A673 (cell line): ENCODE results near the gene SLC35D2. TPM values are rescaled to one million over a fixed set of nuclear protein-coding genes. Genes with fewer than 3 reads are reported as not detected.

Source experiments
- BruUV-seq: library from RNA; stranded (reverse); fragments of 400-500 nt; replicated peaks from 2 replicates; lab custom pipeline; 2021; lab: Mats Ljungman, UMichigan
- CTCF ChIA-PET: fragments of 300-600 bp; sonication (Branson Sonifier 250); formaldehyde crosslinking; loops from one replicate; lab custom pipeline; 2022; ENCODE audit warnings: antibody characterized with exemption; lab: Charles Lee
- POLR2A ChIA-PET: fragments of 300-600 bp; sonication (Branson Sonifier 250); formaldehyde crosslinking; loops from one replicate; lab custom pipeline; 2022; ENCODE audit warnings: antibody characterized with exemption; ENCODE audit not compliant: low non-redundant PET; lab: Charles Lee
- DNase-seq: peaks from one replicate; pipeline ENCODE4 v3.0.0-alpha.2; 2015; ENCODE audit warnings: low spot score
- H3K27ac ChIP-seq: fragments of 200-600 bp; sonication (generic); 2 replicates; pipeline ENCODE4 v1.5.1; 2016; ENCODE audit warnings: mixed run types, low read depth, mild to moderate bottlenecking, mixed read lengths, antibody characterized with exemption, low read length; ENCODE audit not compliant: poor library complexity, severe bottlenecking
- H3K27me3 ChIP-seq: fragments of 200-600 bp; sonication (generic); replicated peaks from 2 replicates; pipeline ENCODE4 v1.6.1; 2017; ENCODE audit warnings: mixed run types, low read depth, mild to moderate bottlenecking, mixed read lengths, antibody characterized with exemption, low read length; ENCODE audit not compliant: insufficient read depth, poor library complexity
- H3K36me3 ChIP-seq: fragments of 200-600 bp; sonication (generic); 2 replicates; pipeline ENCODE4 v1.6.1; 2016; ENCODE audit warnings: mixed run types, mild to moderate bottlenecking, mixed read lengths, antibody characterized with exemption, low read length; ENCODE audit not compliant: insufficient read depth, poor library complexity, severe bottlenecking
- H3K4me1 ChIP-seq: fragments of 200-600 bp; sonication (generic); 2 replicates; pipeline ENCODE4 v1.6.1; 2017; ENCODE audit warnings: mixed run types, mild to moderate bottlenecking, mixed read lengths, antibody characterized with exemption, low read length; ENCODE audit not compliant: insufficient read depth, poor library complexity, severe bottlenecking
- H3K4me3 ChIP-seq: fragments of 200-600 bp; sonication (generic); 2 replicates; pipeline ENCODE4 v1.5.1; 2016; ENCODE audit warnings: low read depth, mixed run types, mild to moderate bottlenecking, mixed read lengths, low read length; ENCODE audit not compliant: poor library complexity, severe bottlenecking
- H3K9me3 ChIP-seq: fragments of 200-600 bp; sonication (generic); 2 replicates; pipeline ENCODE4 v1.6.1; 2016; ENCODE audit warnings: mixed run types, low read depth, mild to moderate bottlenecking, mixed read lengths, antibody characterized with exemption, low read length; ENCODE audit not compliant: poor library complexity, severe bottlenecking
- CTCF ChIP-seq: fragments of 300-800, 200-600 bp; sonication (generic); conservative IDR thresholded peaks from 2 replicates; pipeline ENCODE4 v1.5.1; 2017; ENCODE audit warnings: low read depth, mild to moderate bottlenecking, antibody characterized with exemption, low read length, moderate library complexity, mixed read lengths
- EZH2 ChIP-seq: fragments of 200-600 bp; sonication (generic); IDR thresholded peaks from 2 replicates; pipeline ENCODE4 v1.6.1; 2017; ENCODE audit warnings: borderline replicate concordance, low read depth, mild to moderate bottlenecking, mixed read lengths, antibody characterized with exemption, low read length; ENCODE audit not compliant: poor library complexity, severe bottlenecking
- intact Hi-C: fragments of 100-400 bp; cut with micrococcal nuclease; formaldehyde crosslinking; loops from one replicate; pipeline ENCODE4 v1.10.0; 2022; ENCODE audit not compliant: unreplicated experiment
- total RNA-seq: library from RNA; stranded (reverse); gene quantifications from 2 replicates; pipeline ENCODE4 v1.2.3, GENCODE V29; 2021

The SLC35D2 gene
- total RNA-seq, 1 experiment from 2014 or later, result 1.1 TPM

DNA sequence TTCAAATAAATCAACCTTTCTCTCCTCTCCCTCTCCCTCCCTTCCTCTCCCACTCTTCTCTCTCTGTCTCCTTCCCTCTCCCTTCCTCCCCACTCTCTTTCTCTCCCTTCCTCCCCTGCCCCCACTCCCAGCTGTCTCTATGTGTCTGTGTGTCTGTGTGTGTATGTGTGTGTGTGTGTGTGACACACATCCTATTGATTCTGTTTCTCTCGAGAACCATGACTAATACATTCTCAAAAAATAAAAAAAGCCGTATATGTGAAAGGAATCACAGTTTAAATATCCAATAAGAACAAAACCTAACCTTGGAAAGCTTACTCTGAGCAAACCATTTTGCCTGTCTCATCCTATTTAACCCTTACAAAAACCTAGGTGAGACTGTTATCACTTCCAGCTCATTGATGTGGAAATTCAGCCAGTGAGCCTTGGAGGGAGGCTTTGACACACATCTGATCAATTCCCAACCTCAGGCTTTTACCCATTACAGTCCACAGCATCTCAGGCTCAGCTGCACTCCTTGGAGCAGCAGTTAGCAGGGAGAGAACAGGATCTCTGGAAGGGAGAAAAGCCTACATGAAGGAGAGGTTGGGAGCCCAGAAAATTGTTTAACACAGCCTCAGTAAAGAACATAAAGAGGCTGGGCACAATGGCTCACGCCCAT, 89.9 kb downstream of the SLC35D2 start:
- TF ChIP-seq CTCF, result no peak
- TF ChIP-seq EZH2, result no peak
- BruUV-seq, result no TSS peak
- ChIA-PET POLR2A (no interaction called here), CTCF (interaction anchor here (0.9 kb wide), 1 partner anchor 24 kb away, joined by 5 read pairs; no protein-coding TSS in a partner anchor)
- Histone ChIP-seq H3K27ac (no peak overlapping the region), H3K4me3 (no peak overlapping the region), H3K27me3 (no peaks in the 10 kb centered on the region), H3K9me3 (no peaks in the 10 kb centered on the region), H3K36me3 (no peaks in the 10 kb centered on the region), H3K4me1 (no peaks in the 10 kb centered on the region)
- peak; percentile 12 for DNase-seq
- intact Hi-C loops, result no loop called here

DNA sequence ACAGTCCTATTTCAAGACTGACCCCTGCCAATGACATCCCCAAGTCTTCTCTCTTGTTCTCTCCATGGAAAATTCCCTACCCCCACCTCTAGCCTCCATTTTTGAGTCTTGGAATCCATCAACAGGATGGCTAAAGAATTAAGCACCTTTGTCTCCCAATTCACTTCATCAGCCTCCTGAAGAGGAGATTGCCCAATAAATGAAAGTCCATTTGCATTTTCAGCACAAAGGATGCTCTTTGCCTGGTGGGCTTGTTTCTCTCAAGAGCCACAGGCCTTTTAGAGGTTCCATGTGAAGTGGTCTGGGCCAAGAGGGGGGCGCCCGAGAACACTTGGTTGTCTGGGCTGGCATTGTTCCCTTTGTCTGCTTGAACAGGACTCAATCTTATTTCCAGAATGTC, 94.1 kb downstream of the SLC35D2 start:
- POLR2A ChIA-PET, result no interaction called here

GRCh38 chr9:96281641-96282040, 101.9 kb downstream of the SLC35D2 start:
- ChIA-PET POLR2A (no interaction called here), CTCF (no interaction called here)
- TF ChIP-seq EZH2 (no peak), CTCF (no peak)
- BruUV-seq, result no TSS peak
- Histone ChIP-seq H3K4me1 (no peaks in the 10 kb centered on the region), H3K36me3 (no peaks in the 10 kb centered on the region), H3K4me3 (no peak overlapping the region), H3K27me3 (no peaks in the 10 kb centered on the region), H3K27ac (no peak overlapping the region), H3K9me3 (no peaks in the 10 kb centered on the region)
- intact Hi-C loops, result no loop called here
- no peak for DNase-seq

More for the DNA sequence above, 94.1 kb downstream of the SLC35D2 start:
- H3K27me3 ChIP-seq, result no peaks in the 10 kb centered on the region
- H3K36me3 ChIP-seq, result no peaks in the 10 kb centered on the region
- TF ChIP-seq CTCF (no peak), EZH2 (no peak)
- no peaks in the 10 kb centered on the region for H3K4me1 ChIP-seq
- BruUV-seq, result no TSS peak
- no peak overlapping the region for H3K4me3 ChIP-seq
- no peaks in the 10 kb centered on the region for H3K9me3 ChIP-seq
- intact Hi-C loops, result no loop called here
- H3K27ac ChIP-seq, result no peak overlapping the region
- CTCF ChIA-PET, result no interaction called here
- DNase-seq, result no peak
